ENCODE measurements around the gene MARCHF10.

MARCHF10 gene

DNA sequence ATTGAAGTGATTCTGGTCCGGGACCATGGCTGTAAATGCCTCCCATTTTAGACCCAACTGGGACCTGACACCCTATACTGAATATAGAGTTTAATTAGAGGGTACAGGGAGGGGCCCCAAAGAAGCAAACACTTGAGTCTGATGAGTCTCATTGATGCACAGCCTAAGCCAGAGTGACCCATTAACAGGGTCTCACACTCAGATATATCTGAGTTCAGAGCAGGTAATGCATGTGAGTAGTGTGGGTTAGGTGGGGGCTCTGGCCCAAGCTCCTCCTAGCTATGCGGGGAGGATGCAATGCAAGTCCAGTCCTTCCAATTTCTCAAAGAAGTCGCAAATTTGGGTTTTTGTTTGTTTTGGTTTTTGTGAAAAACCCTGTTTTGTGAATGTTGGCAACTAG lies 17.1 kb upstream of the MARCHF10 start:
- Histone ChIP-seq H3K36me3 (ENCODE audit: control insufficient read depth, insufficient read depth, low read length) (no peaks in the 10 kb centered on the region), H3K9ac (no peak overlapping the region), H3K27ac (no peak overlapping the region), H3K4me2 (ENCODE audit: low read length) (no peak overlapping the region), H3K27me3 (ENCODE audit: control insufficient read depth, insufficient read depth, low read length) (no peaks in the 10 kb centered on the region), H3K9me3 (ENCODE audit: control insufficient read depth, low read length) (no peaks in the 10 kb centered on the region), H3K4me1 (peaks cover 39% of the 10 kb centered on the region), H2AFZ (peak overlapping the region; percentile 54), H3K4me3 (ENCODE audit: low read depth, low read length) (no peak overlapping the region), H3K79me2 (no peaks in the 10 kb centered on the region)
- no peak for TF ChIP-seq CTCF (IDR thresholded peaks at IDR 0.05)

DNA sequence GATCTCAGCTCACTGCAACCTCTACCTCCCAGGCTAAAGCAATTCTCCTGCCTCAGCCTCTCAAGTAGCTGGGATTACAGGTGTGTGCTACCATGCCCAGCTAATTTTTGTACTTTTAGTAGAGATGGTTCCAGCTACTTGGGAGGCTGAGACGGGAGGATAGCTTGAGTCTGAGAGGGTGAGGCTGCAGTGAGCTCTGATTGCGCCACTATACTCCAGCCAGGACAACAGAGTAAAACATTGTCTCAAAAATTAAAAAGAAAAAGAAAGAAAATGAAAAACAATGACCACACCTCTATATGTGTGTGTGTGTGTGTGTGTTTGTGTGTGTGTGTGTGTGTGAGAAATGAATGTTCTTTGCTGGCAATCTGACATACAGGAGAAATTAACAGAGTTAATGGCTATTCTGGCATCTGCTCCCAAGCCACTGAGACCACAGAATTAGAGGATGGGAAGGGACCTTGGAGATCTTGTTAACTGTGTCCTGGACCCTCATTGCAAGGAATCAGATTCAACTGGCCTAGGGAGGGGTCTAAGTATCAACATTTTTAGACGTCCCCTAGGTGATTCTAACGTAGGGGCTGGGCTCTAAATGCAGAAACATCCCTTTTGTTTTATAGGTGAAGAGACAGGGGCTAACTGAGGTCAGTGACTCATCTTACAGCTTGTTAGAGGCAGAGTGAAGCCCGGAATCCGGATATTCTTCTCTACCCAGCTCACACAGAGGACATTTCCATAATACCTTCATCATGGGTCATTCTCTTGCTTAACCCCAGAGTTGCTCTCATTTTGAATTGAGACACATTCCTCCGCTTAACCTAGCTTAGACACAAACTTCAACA lies 16.4 kb upstream of the MARCHF10 start:
- H3K4me3 ChIP-seq (ENCODE audit: low read depth, low read length) = no peak overlapping the region
- H3K4me1 ChIP-seq = peaks cover 45% of the 10 kb centered on the region
- H3K27me3 ChIP-seq (ENCODE audit: control insufficient read depth, insufficient read depth, low read length) = no peaks in the 10 kb centered on the region
- H3K4me2 ChIP-seq (ENCODE audit: low read length) = no peak overlapping the region
- TF ChIP-seq CTCF (IDR thresholded peaks at IDR 0.05) = no peak
- H3K9ac ChIP-seq = no peak overlapping the region
- no peaks in the 10 kb centered on the region for H3K79me2 ChIP-seq
- H3K36me3 ChIP-seq (ENCODE audit: control insufficient read depth, insufficient read depth, low read length) = no peaks in the 10 kb centered on the region
- no peak overlapping the region for H3K27ac ChIP-seq
- H3K9me3 ChIP-seq (ENCODE audit: control insufficient read depth, low read length) = no peaks in the 10 kb centered on the region
- peak overlapping the region; percentile 54 for H2AFZ ChIP-seq

- TF ChIP-seq CTCF (IDR thresholded peaks at IDR 0.05) = no peak
- Histone ChIP-seq H3K4me1 (peaks cover 46% of the 10 kb centered on the region), H3K36me3 (ENCODE audit: control insufficient read depth, insufficient read depth, low read length) (no peaks in the 10 kb centered on the region), H3K4me2 (ENCODE audit: low read length) (no peak overlapping the region), H3K27me3 (ENCODE audit: control insufficient read depth, insufficient read depth, low read length) (no peaks in the 10 kb centered on the region), H2AFZ (no peak overlapping the region), H3K27ac (no peak overlapping the region), H3K4me3 (ENCODE audit: low read depth, low read length) (no peak overlapping the region), H3K9me3 (ENCODE audit: control insufficient read depth, low read length) (no peaks in the 10 kb centered on the region), H3K9ac (no peak overlapping the region), H3K79me2 (no peaks in the 10 kb centered on the region)
These were observed 15.2 kb upstream of the MARCHF10 start for GRCh38 chr17:62823111-62823893.

- Histone ChIP-seq H3K4me1 (peaks cover 41% of the 10 kb centered on the region), H3K27me3 (ENCODE audit: control insufficient read depth, insufficient read depth, low read length) (no peaks in the 10 kb centered on the region), H3K27ac (peak overlapping the region; percentile 48), H2AFZ (peak overlapping the region; percentile 58), H3K9me3 (ENCODE audit: control insufficient read depth, low read length) (no peaks in the 10 kb centered on the region), H3K4me3 (ENCODE audit: low read depth, low read length) (no peak overlapping the region), H3K4me2 (ENCODE audit: low read length) (peak overlapping the region; percentile 10), H3K79me2 (no peaks in the 10 kb centered on the region), H3K36me3 (ENCODE audit: control insufficient read depth, insufficient read depth, low read length) (no peaks in the 10 kb centered on the region), H3K9ac (no peak overlapping the region)
- TF ChIP-seq CTCF (IDR thresholded peaks at IDR 0.05) = no peak
These were observed 14.2 kb upstream of the MARCHF10 start for GRCh38 chr17:62822080-62822904.
